ENCODE results near the gene KRT33B. TPM values are rescaled to one million over a fixed set of nuclear protein-coding genes. Genes with fewer than 3 reads are reported as not detected.
"Not testable (repeated sequence)": the region's sequence is repeated elsewhere in the genome, so short reads cannot be mapped to it uniquely, and the experiment has no call there.

Gene KRT33B
- total RNA-seq, 1 donor from 2014 or later = not detected

DNA sequence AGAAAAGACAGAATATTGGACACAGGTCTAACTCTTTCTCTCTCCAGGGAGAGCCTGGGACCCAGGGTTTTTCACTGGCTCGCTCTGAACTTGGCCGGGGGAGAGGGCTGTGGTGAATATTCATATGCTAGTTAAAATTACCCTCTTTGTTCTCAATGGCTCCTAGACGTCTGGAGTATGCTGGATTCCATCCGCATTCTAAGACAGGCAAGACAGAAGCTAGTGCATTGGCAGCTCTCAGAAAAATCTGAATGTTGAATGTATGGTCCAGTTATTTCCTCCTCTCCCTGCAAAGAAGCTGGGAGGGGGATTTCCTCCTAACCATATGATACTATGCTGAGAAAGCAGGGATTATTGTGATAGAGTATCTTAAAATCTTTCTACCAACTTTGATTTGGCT lies 18.1 kb upstream of the KRT33B start:
- TF ChIP-seq, protein P1, sequence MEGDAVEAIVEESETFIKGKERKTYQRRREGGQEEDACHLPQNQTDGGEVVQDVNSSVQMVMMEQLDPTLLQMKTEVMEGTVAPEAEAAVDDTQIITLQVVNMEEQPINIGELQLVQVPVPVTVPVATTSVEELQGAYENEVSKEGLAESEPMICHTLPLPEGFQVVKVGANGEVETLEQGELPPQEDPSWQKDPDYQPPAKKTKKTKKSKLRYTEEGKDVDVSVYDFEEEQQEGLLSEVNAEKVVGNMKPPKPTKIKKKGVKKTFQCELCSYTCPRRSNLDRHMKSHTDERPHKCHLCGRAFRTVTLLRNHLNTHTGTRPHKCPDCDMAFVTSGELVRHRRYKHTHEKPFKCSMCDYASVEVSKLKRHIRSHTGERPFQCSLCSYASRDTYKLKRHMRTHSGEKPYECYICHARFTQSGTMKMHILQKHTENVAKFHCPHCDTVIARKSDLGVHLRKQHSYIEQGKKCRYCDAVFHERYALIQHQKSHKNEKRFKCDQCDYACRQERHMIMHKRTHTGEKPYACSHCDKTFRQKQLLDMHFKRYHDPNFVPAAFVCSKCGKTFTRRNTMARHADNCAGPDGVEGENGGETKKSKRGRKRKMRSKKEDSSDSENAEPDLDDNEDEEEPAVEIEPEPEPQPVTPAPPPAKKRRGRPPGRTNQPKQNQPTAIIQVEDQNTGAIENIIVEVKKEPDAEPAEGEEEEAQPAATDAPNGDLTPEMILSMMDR (IDR thresholded peaks at IDR 0.05) = no peak
- Mint-ChIP-seq H3K4me1 (ENCODE audit: unreplicated experiment) (peaks cover 9% of the 10 kb centered on the region), H3K4me3 (ENCODE audit: unreplicated experiment) (no peak overlapping the region), H3K9me3 (ENCODE audit: unreplicated experiment) (peaks cover 7% of the 10 kb centered on the region), H3K27ac (ENCODE audit: unreplicated experiment) (no peak overlapping the region), H3K27me3 (ENCODE audit: unreplicated experiment) (no peaks in the 10 kb centered on the region), H3K36me3 (ENCODE audit: unreplicated experiment) (peaks cover 2% of the 10 kb centered on the region)
- no peak for DNase-seq (ENCODE audit: extremely low spot score, unreplicated experiment)

DNA sequence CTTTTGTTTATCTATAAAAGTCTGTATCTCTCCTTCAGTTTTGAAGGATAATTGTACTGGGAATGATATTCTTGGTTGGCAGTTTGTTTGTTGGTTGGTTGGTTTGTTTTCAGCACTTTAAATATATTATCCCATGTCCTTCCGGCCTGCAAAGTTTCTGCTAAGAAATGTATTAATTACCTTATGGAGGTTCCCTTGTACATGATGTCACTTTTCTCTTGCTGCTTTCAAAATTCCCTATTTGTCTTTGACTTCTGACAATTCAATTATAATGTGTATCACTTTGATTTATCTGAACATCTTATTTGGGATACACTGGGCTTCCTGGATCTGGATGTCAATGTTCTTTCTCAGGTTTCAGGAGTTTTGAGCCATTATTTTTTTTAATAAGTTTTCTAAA lies 16.6 kb upstream of the KRT33B start:
- Mint-ChIP-seq H3K36me3 (ENCODE audit: unreplicated experiment) (peaks cover 2% of the 10 kb centered on the region), H3K4me3 (ENCODE audit: unreplicated experiment) (no peak overlapping the region), H3K27me3 (ENCODE audit: unreplicated experiment) (no peaks in the 10 kb centered on the region), H3K27ac (ENCODE audit: unreplicated experiment) (no peak overlapping the region), H3K9me3 (ENCODE audit: unreplicated experiment) (peaks cover 7% of the 10 kb centered on the region), H3K4me1 (ENCODE audit: unreplicated experiment) (peaks cover 10% of the 10 kb centered on the region)
- DNase-seq (ENCODE audit: extremely low spot score, unreplicated experiment) = no peak
- TF ChIP-seq, protein P1 (IDR thresholded peaks at IDR 0.05) = no peak

DNA sequence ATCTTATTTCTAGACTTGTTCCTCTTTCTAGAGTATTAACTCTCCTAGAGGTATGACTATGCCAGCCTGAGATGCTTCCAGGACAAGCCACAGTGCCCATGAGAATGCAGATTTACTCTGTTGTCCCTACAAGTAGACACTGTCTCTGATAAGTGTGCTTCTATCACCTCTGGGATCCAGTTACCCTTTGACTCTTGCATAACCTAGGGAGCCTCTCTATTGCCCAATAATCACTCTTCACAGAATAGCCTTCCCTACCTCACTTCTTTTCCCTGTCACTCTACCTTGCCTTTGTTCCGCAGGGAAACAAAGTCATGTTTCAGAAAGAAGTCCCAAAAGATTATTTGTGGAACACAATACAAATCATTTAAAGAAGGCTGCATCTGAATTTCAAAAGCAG lies 14.1 kb upstream of the KRT33B start:
- H3K36me3 Mint-ChIP-seq (ENCODE audit: unreplicated experiment) = peaks cover 2% of the 10 kb centered on the region
- no peak overlapping the region for H3K4me3 Mint-ChIP-seq (ENCODE audit: unreplicated experiment)
- no peaks in the 10 kb centered on the region for H3K27me3 Mint-ChIP-seq (ENCODE audit: unreplicated experiment)
- DNase-seq (ENCODE audit: extremely low spot score, unreplicated experiment) = no peak
- no peak overlapping the region for H3K27ac Mint-ChIP-seq (ENCODE audit: unreplicated experiment)
- peaks cover 5% of the 10 kb centered on the region for H3K4me1 Mint-ChIP-seq (ENCODE audit: unreplicated experiment)
- TF ChIP-seq, protein P1 (IDR thresholded peaks at IDR 0.05) = no peak
- peaks cover 7% of the 10 kb centered on the region for H3K9me3 Mint-ChIP-seq (ENCODE audit: unreplicated experiment)

DNA sequence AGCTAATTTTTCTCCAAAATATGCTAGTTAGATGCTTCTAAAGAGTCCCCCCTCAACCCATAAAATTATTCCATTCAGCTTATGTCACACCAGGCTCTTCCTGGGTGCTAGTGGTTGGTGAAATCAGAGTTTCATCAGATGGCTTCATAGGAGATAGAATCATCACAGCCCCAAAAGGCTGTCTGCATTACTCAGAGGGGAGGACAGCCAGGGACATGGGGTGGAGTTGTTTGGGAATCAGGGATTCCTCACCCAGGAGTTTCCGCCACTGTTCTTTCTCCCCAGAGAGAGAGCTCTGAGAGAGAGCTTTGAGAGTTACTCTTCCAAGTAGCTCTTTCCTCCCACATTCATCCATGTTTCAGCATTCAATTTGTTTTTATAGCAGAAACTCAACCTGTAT lies 12.8 kb upstream of the KRT33B start:
- no peak overlapping the region for H3K4me3 Mint-ChIP-seq (ENCODE audit: unreplicated experiment)

GRCh38 chr17:41381943-41382342 lies 12.3 kb upstream of the KRT33B start, which contains the start of gene KRT34:
TSS of gene KRT34 (minus strand) at chr17:41382306. CDS start at chr17:41382246, 60 bp downstream.
- not testable (repeated sequence) for H3K9me3 Mint-ChIP-seq (ENCODE audit: unreplicated experiment); H3K36me3 Mint-ChIP-seq (ENCODE audit: unreplicated experiment); H3K27me3 Mint-ChIP-seq (ENCODE audit: unreplicated experiment); H3K4me3 Mint-ChIP-seq (ENCODE audit: unreplicated experiment); H3K27ac Mint-ChIP-seq (ENCODE audit: unreplicated experiment); DNase-seq (ENCODE audit: extremely low spot score, unreplicated experiment)
- peaks cover 11% of the 10 kb centered on the region for H3K4me1 Mint-ChIP-seq (ENCODE audit: unreplicated experiment)

More for the DNA sequence above, 12.8 kb upstream of the KRT33B start:
- Mint-ChIP-seq H3K27ac (ENCODE audit: unreplicated experiment) (no peak overlapping the region), H3K36me3 (ENCODE audit: unreplicated experiment) (peaks cover 2% of the 10 kb centered on the region), H3K9me3 (ENCODE audit: unreplicated experiment) (peaks cover 7% of the 10 kb centered on the region), H3K27me3 (ENCODE audit: unreplicated experiment) (no peaks in the 10 kb centered on the region), H3K4me1 (ENCODE audit: unreplicated experiment) (peaks cover 11% of the 10 kb centered on the region)
- TF ChIP-seq, protein P1 (IDR thresholded peaks at IDR 0.05) = no peak
- DNase-seq (ENCODE audit: extremely low spot score, unreplicated experiment) = no peak

DNA sequence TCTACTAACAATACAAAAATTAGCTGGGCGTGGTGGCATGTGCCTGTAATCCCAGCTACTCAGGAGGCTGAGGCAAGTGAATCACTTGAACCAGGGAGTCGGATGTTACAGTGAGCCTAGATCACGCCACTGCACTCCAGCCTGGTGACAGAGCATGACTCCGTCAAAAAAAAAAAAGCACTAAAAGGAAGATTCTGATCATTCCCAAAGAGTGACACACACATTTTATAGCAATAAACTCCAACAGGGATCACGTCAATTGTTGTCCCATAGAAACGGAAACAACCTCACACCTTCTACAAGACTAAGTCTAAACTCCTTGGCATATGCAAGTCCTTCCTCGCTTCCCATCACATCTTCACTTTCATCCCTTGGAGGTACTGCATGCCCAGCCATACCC lies 10.5 kb upstream of the KRT33B start:
- H3K36me3 Mint-ChIP-seq (ENCODE audit: unreplicated experiment); H3K27me3 Mint-ChIP-seq (ENCODE audit: unreplicated experiment); H3K4me3 Mint-ChIP-seq (ENCODE audit: unreplicated experiment); H3K9me3 Mint-ChIP-seq (ENCODE audit: unreplicated experiment); DNase-seq (ENCODE audit: extremely low spot score, unreplicated experiment); H3K27ac Mint-ChIP-seq (ENCODE audit: unreplicated experiment): not testable (repeated sequence)
- H3K4me1 Mint-ChIP-seq (ENCODE audit: unreplicated experiment) = peaks cover 11% of the 10 kb centered on the region
